Peyer's patch (tissue), 4 donors: ENCODE measurements around the gene HOXD12. TPM values are rescaled to one million over a fixed set of nuclear protein-coding genes. Genes with fewer than 3 reads are reported as not detected.
A peak's percentile ranks its signal among the peaks of the same experiment; 100 is the strongest.

Source experiments
- DNase-seq, 3 donors: peaks; one replicate each; pipeline ENCODE4 v3.0.0-alpha.2; 2017 to 2019
- H3K27ac ChIP-seq, 4 donors: fragments of 200-600 bp; sonication (generic); one replicate each; pipeline ENCODE4 v1.5.1; 2016 to 2019
- H3K27me3 ChIP-seq, 2 donors: fragments of 200-600 bp; sonication (generic); one replicate each; pipeline ENCODE4 v1.5.1; 2019
- H3K36me3 ChIP-seq, 3 donors: fragments of 200-600 bp; sonication (generic); one replicate each; pipeline ENCODE4 v1.5.1; 2016 to 2019
- H3K4me1 ChIP-seq, 4 donors: fragments of 200-600 bp; sonication (generic); one replicate each; pipeline ENCODE4 v1.5.1; 2016 to 2019
- H3K4me3 ChIP-seq, 4 donors: fragments of 200-600 bp; sonication (generic); 1 replicate in 3 of 4; 2 replicates in 1 of 4; pipeline ENCODE4 v1.5.1; 2016 to 2019; ENCODE audit warnings: mild to moderate bottlenecking in 1 of 4
- H3K9me3 ChIP-seq, 4 donors: fragments of 200-600 bp; sonication (generic); one replicate each; pipeline ENCODE4 v1.5.1; 2016 to 2019; ENCODE audit warnings: mild to moderate bottlenecking in 1 of 4
- POLR2A ChIP-seq, 2 donors: fragments of 450-650 bp; IDR thresholded peaks; one replicate each; pipeline ENCODE4 v1.5.1; 2017; ENCODE audit warnings: antibody characterized with exemption in 2 of 2, mild to moderate bottlenecking in 2 of 2, moderate library complexity in 2 of 2
- total RNA-seq, 4 donors: library from RNA; depleted of rRNA; stranded (reverse); fragments of >200 nt; gene quantifications; one replicate each; pipeline ENCODE4 v1.1.0, GENCODE V29; 2016
- TF ChIP-seq, protein P1 (sequence below), 6 experiments: fragments of 450-650 bp in 4 of 6; fragments of 200-600 bp in 2 of 6; sonication (generic) in 1 of 6; IDR thresholded peaks; one replicate each; pipeline ENCODE4 v1.5.1; 2017 to 2019; ENCODE audit warnings: antibody characterized with exemption in 6 of 6, mild to moderate bottlenecking in 3 of 6, moderate library complexity in 1 of 6

HOXD12 gene
- total RNA-seq, 4 donors from 2014 or later: not detected

DNA sequence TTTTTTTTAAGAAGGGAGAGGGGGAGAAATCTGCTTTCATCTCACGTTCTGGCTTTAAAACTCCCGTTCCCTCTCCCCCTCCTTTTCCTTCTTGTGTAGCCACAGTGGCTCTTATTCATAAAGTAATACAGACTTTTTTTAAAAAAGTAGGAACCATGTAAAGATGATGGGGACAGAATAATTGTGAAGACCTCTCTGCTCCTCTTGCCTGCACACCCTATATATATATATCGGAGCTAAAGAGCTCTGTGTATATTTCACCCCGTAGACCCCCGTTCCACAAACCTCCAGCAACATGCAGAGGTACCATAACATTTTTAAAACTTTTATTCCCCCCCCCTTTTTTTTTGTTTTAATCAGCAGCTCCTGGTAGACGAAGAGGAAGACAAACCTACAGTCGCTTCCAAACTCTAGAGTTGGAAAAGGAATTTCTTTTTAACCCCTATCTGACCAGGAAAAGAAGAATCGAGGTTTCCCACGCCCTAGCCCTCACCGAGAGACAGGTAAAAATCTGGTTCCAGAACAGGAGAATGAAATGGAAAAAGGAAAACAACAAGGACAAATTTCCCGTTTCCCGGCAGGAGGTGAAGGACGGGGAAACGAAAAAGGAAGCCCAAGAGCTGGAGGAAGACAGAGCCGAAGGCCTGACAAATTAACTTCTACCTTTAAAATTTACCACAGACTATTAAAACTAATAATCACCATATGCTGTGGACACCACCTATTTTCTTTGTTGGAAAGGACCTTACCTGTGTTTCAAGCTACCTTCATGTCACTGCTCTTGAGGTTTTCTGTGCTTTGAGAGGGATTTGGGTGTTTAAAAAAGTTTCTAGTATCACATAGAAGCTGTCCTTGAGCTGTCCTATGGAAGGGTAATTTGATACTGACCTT is 31.6 kb downstream of the HOXD12 start:
- no peaks in the 10 kb centered on the region for H3K36me3 ChIP-seq
- no peak for TF ChIP-seq POLR2A (IDR thresholded peaks at IDR 0.05)
- TF ChIP-seq, protein P1, sequence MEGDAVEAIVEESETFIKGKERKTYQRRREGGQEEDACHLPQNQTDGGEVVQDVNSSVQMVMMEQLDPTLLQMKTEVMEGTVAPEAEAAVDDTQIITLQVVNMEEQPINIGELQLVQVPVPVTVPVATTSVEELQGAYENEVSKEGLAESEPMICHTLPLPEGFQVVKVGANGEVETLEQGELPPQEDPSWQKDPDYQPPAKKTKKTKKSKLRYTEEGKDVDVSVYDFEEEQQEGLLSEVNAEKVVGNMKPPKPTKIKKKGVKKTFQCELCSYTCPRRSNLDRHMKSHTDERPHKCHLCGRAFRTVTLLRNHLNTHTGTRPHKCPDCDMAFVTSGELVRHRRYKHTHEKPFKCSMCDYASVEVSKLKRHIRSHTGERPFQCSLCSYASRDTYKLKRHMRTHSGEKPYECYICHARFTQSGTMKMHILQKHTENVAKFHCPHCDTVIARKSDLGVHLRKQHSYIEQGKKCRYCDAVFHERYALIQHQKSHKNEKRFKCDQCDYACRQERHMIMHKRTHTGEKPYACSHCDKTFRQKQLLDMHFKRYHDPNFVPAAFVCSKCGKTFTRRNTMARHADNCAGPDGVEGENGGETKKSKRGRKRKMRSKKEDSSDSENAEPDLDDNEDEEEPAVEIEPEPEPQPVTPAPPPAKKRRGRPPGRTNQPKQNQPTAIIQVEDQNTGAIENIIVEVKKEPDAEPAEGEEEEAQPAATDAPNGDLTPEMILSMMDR (IDR thresholded peaks at IDR 0.05): no peak
- peaks cover 0 to 23% of the 10 kb centered on the region in 2 donors for H3K27me3 ChIP-seq
- peak overlapping the region; percentile 38 to 63 (median 52) for H3K4me3 ChIP-seq
- peak overlapping the region; percentile 72 to 97 (median 86) for H3K27ac ChIP-seq
- no peaks in the 10 kb centered on the region for H3K9me3 ChIP-seq
- H3K4me1 ChIP-seq: peaks cover 0 to 22% (median 0%) of the 10 kb centered on the region in 4 donors
- DNase-seq: no peak

DNA sequence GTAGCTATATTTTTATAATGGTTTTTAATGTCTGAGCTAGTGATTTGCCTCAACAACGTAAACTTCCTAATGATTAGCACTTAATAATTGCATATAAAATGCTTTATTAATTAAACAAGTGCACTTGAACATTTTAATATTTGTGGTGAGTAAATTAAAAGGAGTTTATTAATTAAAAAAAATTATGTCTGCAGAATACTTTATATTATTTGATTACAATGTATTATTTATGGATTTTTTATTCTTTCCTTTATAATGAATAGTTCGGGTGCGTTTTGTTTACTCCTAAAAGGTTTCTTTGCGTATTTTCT is 32.2 kb downstream of the HOXD12 start:
- no peak for TF ChIP-seq POLR2A (IDR thresholded peaks at IDR 0.05)
- TF ChIP-seq, protein P1 (IDR thresholded peaks at IDR 0.05): no peak
- H3K27ac ChIP-seq: peak overlapping the region in 3 of 4 donors; percentile 13 to 97 (median 29)
- H3K4me1 ChIP-seq: peaks cover 0 to 23% (median 0%) of the 10 kb centered on the region in 4 donors
- peaks cover 0 to 23% of the 10 kb centered on the region in 2 donors for H3K27me3 ChIP-seq
- peak overlapping the region in 2 of 4 donors; percentile 21 to 63 for H3K4me3 ChIP-seq
- no peak for DNase-seq
- no peaks in the 10 kb centered on the region for H3K9me3 ChIP-seq
- H3K36me3 ChIP-seq: no peaks in the 10 kb centered on the region

DNA sequence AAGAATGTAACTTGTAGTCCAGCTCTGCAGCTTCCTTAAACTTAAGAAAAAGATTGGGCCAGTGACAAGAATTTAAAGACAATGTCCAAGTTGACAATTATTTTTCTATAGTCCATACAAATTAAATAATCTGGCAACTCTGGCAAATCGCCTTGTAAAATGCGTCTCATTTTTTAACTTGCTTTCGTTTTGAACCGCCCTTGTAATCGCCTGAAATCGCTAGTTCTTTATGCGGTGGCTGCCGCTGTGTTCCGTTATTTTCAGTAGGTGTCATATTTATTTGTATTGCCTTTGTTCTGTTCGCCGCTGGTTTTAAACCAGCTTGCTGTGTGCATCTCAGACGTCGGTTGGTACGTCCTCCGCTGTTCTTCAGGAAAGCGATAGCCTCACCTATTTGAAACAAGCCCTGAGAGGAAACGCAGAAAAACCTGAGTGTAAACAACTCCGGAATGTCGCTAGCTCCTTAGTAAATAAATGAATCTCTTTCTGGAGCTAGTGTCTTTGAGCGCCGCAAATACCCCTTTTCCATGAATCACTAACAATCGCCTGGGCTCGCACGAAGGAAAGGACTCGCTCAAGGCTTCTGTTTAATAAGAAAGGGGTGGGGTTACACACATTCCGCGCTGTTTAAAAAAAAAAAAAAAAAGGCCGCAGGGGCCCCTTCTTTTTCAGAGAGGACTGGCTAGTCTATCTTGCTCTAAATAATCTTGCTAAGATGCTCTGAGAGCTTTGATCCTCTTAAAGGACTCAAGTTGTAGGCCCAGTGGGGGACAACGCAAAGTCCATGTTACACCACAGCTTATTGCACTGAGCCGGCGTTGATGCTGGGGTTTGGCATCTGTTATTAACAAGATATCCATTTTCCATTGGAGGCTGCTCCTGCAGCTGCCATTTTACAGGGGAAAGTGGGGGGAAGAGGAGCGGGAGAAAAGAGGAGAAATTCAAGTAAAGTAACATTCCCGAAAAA is 32.9 kb downstream of the HOXD12 start:
- peak overlapping the region in 3 of 4 donors; percentile 13 to 97 (median 51) for H3K27ac ChIP-seq

DNA sequence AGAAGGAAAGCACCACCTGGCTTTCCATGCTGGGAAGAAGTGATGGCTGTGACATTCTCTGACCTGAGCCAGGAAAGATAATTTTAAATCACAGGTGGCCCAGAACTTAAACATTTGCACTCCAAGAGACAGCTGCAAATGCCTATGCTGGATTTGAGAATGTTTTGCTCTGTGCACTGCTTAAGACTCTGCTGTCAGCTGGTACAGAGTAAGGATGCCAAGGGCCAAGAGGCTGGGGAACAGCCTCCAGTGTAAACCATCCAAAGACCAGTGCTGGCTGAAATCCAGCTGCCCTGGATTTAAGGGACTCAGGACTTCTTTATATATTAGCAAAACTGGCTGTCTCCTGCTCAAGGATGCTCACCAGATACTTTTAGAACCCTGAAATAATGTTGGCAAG is 33.8 kb downstream of the HOXD12 start:
- no peak for DNase-seq
- Histone ChIP-seq H3K4me3 (no peak overlapping the region), H3K9me3 (no peaks in the 10 kb centered on the region), H3K36me3 (no peaks in the 10 kb centered on the region), H3K4me1 (peaks cover 0 to 24% (median 0%) of the 10 kb centered on the region in 4 donors), H3K27me3 (peaks cover 0 to 23% of the 10 kb centered on the region in 2 donors), H3K27ac (peak overlapping the region in 1 of 4 donors; percentile 19)
- no peak for TF ChIP-seq POLR2A (IDR thresholded peaks at IDR 0.05)
- TF ChIP-seq, protein P1 (IDR thresholded peaks at IDR 0.05): no peak

More for the DNA sequence above, 32.9 kb downstream of the HOXD12 start:
- H3K4me3 ChIP-seq: peak overlapping the region; percentile 1 to 63 (median 24)
- peaks cover 0 to 28% (median 0%) of the 10 kb centered on the region in 4 donors for H3K4me1 ChIP-seq
- DNase-seq: peak in 1 of 3 donors; percentile 25
- H3K27me3 ChIP-seq: peaks cover 0 to 23% of the 10 kb centered on the region in 2 donors
- no peaks in the 10 kb centered on the region for H3K9me3 ChIP-seq
- TF ChIP-seq POLR2A (IDR thresholded peaks at IDR 0.05): no peak
- TF ChIP-seq, protein P1 (IDR thresholded peaks at IDR 0.05): no peak
- H3K36me3 ChIP-seq: no peaks in the 10 kb centered on the region

DNA sequence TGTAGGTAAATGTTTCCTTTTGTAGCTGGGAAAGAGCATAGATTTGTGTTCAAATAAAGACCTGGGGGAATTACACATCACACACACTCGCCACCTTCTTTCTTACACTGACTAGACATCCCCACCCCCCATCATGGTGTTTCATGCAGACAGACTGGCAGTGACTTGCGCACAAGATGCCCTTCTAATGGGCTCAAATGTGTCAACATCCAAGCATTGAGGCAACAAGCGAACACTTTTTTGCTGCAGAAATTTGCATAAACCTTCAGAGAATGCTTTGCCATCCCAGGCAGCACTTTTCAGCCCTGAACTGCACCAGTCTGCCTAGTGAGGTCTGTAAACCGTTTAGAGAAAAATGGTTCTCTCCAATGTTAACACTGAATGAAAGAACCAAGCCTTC is 34.4 kb downstream of the HOXD12 start:
- peaks cover 0 to 18% (median 0%) of the 10 kb centered on the region in 4 donors for H3K4me1 ChIP-seq
- TF ChIP-seq POLR2A (IDR thresholded peaks at IDR 0.05): no peak
- TF ChIP-seq, protein P1 (IDR thresholded peaks at IDR 0.05): no peak
- H3K27ac ChIP-seq: no peak overlapping the region
- DNase-seq: no peak
- no peaks in the 10 kb centered on the region for H3K9me3 ChIP-seq
- no peaks in the 10 kb centered on the region for H3K36me3 ChIP-seq
- peaks cover 0 to 18% of the 10 kb centered on the region in 2 donors for H3K27me3 ChIP-seq
- no peak overlapping the region for H3K4me3 ChIP-seq
